Measurements from ENCODE around the gene ESPN. TPM values are rescaled to one million over a fixed set of nuclear protein-coding genes. Genes with fewer than 3 reads are reported as not detected.

ESPN gene
- polyA plus RNA-seq, 1 of the 3 experiments (the other 2 are of a cell fraction), result 0.33 TPM

GRCh38 chr1:6463120-6463412 lies 38.5 kb downstream of the ESPN start:
- no peak for DNase-seq
- Histone ChIP-seq H3K4me2 (no peak overlapping the region), H3K27ac (ENCODE audit: low read depth in 2 of 2, low read length in 1 of 2) (no peak overlapping the region), H3K79me2 (ENCODE audit: insufficient read depth) (no peaks in the 10 kb centered on the region), H3K36me3 (replicated peaks in 1 of 2; ENCODE audit: control insufficient read depth in 1 of 2, insufficient read depth in 2 of 2, low read length in 1 of 2) (peaks cover 0 to 18% of the 10 kb centered on the region in 2 experiments), H3K9me2 (no peaks in the 10 kb centered on the region), H3K27me3 (ENCODE audit: insufficient read depth) (no peaks in the 10 kb centered on the region), H3K9me3 (no peaks in the 10 kb centered on the region), H3F3A (replicated peaks; ENCODE audit: insufficient read depth) (no peaks in the 10 kb centered on the region), H2AFZ (ENCODE audit: low read depth) (no peak overlapping the region), H3K9ac (no peak overlapping the region), H3K4me3 (ENCODE audit: low read depth in 2 of 2, low read length in 1 of 2) (no peak overlapping the region), H3K4me1 (ENCODE audit: control insufficient read depth in 1 of 2, insufficient read depth in 2 of 2, low read depth in 1 of 2, low read length in 1 of 2) (no peaks in the 10 kb centered on the region), H4K20me1 (ENCODE audit: insufficient read depth) (no peaks in the 10 kb centered on the region)
- WGBS (ENCODE audit: low lambda C conversion rate), result 100% methylated on average over 1 of the region's 1 CpG
- ChIA-PET POLR2A (no interaction called here), CTCF (interaction anchor here (0.8 to 2.0 kb wide), 7 partner anchors 9 to 91 kb away, joined by 3 to 7 read pairs (median 4); partner anchors contain the start of gene NOL9)
- TF ChIP-seq RAD21 (IDR thresholded peaks at IDR 0.05; ENCODE audit: low read length) (no peak), JUND (IDR thresholded peaks at IDR 0.05) (no peak), USF2 (IDR thresholded peaks at IDR 0.05; ENCODE audit: borderline replicate concordance, low read depth, low read length) (no peak), SIN3A (IDR thresholded peaks at IDR 0.05; ENCODE audit: borderline replicate concordance, low read depth, low read length) (no peak)

- Histone ChIP-seq H3F3A (replicated peaks; ENCODE audit: insufficient read depth) (no peaks in the 10 kb centered on the region), H3K4me1 (ENCODE audit: control insufficient read depth in 1 of 2, insufficient read depth in 2 of 2, low read depth in 1 of 2, low read length in 1 of 2) (no peaks in the 10 kb centered on the region), H4K20me1 (ENCODE audit: insufficient read depth) (no peaks in the 10 kb centered on the region), H3K9me2 (no peaks in the 10 kb centered on the region), H3K4me2 (no peak overlapping the region), H3K4me3 (ENCODE audit: low read depth in 2 of 2, low read length in 1 of 2) (no peak overlapping the region), H2AFZ (ENCODE audit: low read depth) (no peak overlapping the region), H3K36me3 (replicated peaks in 1 of 2; ENCODE audit: control insufficient read depth in 1 of 2, insufficient read depth in 2 of 2, low read length in 1 of 2) (peaks cover 0 to 30% of the 10 kb centered on the region in 2 experiments), H3K79me2 (ENCODE audit: insufficient read depth) (no peaks in the 10 kb centered on the region), H3K9ac (no peak overlapping the region), H3K9me3 (no peaks in the 10 kb centered on the region), H3K27me3 (ENCODE audit: insufficient read depth) (no peaks in the 10 kb centered on the region), H3K27ac (ENCODE audit: low read depth in 2 of 2, low read length in 1 of 2) (no peak overlapping the region)
- TF ChIP-seq MEF2A (IDR thresholded peaks at IDR 0.05; ENCODE audit: borderline replicate concordance, low read depth) (no peak), TEAD4 (IDR thresholded peaks at IDR 0.05; ENCODE audit: borderline replicate concordance, insufficient read depth) (no peak), USF2 (IDR thresholded peaks at IDR 0.05; ENCODE audit: borderline replicate concordance, low read depth, low read length) (no peak), YY1 (IDR thresholded peaks at IDR 0.05; ENCODE audit: low read depth) (no peak), CHD2 (IDR thresholded peaks at IDR 0.05; ENCODE audit: low read length, partially characterized antibody) (no peak), RAD21 (IDR thresholded peaks at IDR 0.05; ENCODE audit: low read length) (no peak)
- TF ChIP-seq, protein P1, sequence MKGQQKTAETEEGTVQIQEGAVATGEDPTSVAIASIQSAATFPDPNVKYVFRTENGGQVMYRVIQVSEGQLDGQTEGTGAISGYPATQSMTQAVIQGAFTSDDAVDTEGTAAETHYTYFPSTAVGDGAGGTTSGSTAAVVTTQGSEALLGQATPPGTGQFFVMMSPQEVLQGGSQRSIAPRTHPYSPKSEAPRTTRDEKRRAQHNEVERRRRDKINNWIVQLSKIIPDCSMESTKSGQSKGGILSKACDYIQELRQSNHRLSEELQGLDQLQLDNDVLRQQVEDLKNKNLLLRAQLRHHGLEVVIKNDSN (IDR thresholded peaks at IDR 0.05; ENCODE audit: borderline replicate concordance, low read depth), result no peak
- ChIA-PET POLR2A (no interaction called here), CTCF (interaction anchor here (0.9 to 4.2 kb wide), 3 partner anchors 12 to 41 kb away, joined by 3 to 12 read pairs (median 4); no protein-coding TSS in a partner anchor)
- whole genome bisulfite sequencing (ENCODE audit: low lambda C conversion rate), result 96% methylated on average over 7 of the region's 7 CpGs
- DNase-seq, result no peak
Observed at GRCh38 chr1:6464514-6464836, 39.9 kb downstream of the ESPN start.

GRCh38 chr1:6464915-6465314 lies 40.3 kb downstream of the ESPN start:
- POLR2A ChIA-PET, result no interaction called here
- no peaks in the 10 kb centered on the region for H3K79me2 ChIP-seq (ENCODE audit: insufficient read depth)
- H3K27ac ChIP-seq (ENCODE audit: low read depth in 2 of 2, low read length in 1 of 2), result no peak overlapping the region
- no peaks in the 10 kb centered on the region for H3K27me3 ChIP-seq (ENCODE audit: insufficient read depth)
- no peaks in the 10 kb centered on the region for H3K9me3 ChIP-seq
- no peak overlapping the region for H2AFZ ChIP-seq (ENCODE audit: low read depth)
- 100% methylated on average over 1 of the region's 5 CpGs for WGBS (ENCODE audit: low lambda C conversion rate)
- no peaks in the 10 kb centered on the region for H4K20me1 ChIP-seq (ENCODE audit: insufficient read depth)
- no peaks in the 10 kb centered on the region for H3K9me2 ChIP-seq
- DNase-seq, result no peak
- H3K36me3 ChIP-seq (replicated peaks in 1 of 2; ENCODE audit: control insufficient read depth in 1 of 2, insufficient read depth in 2 of 2, low read length in 1 of 2), result peaks cover 0 to 34% of the 10 kb centered on the region in 2 experiments
- H3K4me1 ChIP-seq (ENCODE audit: control insufficient read depth in 1 of 2, insufficient read depth in 2 of 2, low read depth in 1 of 2, low read length in 1 of 2), result no peaks in the 10 kb centered on the region
- no peaks in the 10 kb centered on the region for H3F3A ChIP-seq (replicated peaks; ENCODE audit: insufficient read depth)
- CTCF ChIA-PET, result interaction anchor here (1.4 to 4.2 kb wide), 2 partner anchors 12 to 42 kb away, joined by 3 to 12 read pairs; no protein-coding TSS in a partner anchor
- H3K4me2 ChIP-seq, result no peak overlapping the region
- no peak overlapping the region for H3K4me3 ChIP-seq (ENCODE audit: low read depth in 2 of 2, low read length in 1 of 2)
- no peak overlapping the region for H3K9ac ChIP-seq
- no peak for TF ChIP-seq EP300 (IDR thresholded peaks at IDR 0.05; ENCODE audit: borderline replicate concordance in 1 of 2, low read depth in 1 of 2, low read length in 1 of 2)
- TF ChIP-seq NFIC (IDR thresholded peaks at IDR 0.05; ENCODE audit: borderline replicate concordance), result no peak
- TF ChIP-seq FOSL2 (IDR thresholded peaks at IDR 0.05; ENCODE audit: borderline replicate concordance, low read depth), result no peak
- no peak for TF ChIP-seq FOXJ3 (CRISPR knock-in tag; IDR thresholded peaks at IDR 0.05)
- TF ChIP-seq RCOR1 (IDR thresholded peaks at IDR 0.05; ENCODE audit: low read length), result no peak
- no peak for TF ChIP-seq YY1 (IDR thresholded peaks at IDR 0.05; ENCODE audit: low read depth)
- TF ChIP-seq GABPA (IDR thresholded peaks at IDR 0.05; ENCODE audit: low read depth), result no peak
- TF ChIP-seq GATA2 (CRISPR knock-in tag; IDR thresholded peaks at IDR 0.05), result no peak
- TF ChIP-seq REST (IDR thresholded peaks at IDR 0.05; ENCODE audit: low read depth, low read length), result no peak
- TF ChIP-seq TEAD4 (IDR thresholded peaks at IDR 0.05; ENCODE audit: borderline replicate concordance, insufficient read depth), result no peak

All from SK-N-SH (cell line).